Chondrocyte (in vitro differentiated cells): Measurements from ENCODE around the gene FBXO3. TPM values are rescaled to one million over a fixed set of nuclear protein-coding genes. Genes with fewer than 3 reads are reported as not detected.
"Not testable (repeated sequence)": the region's sequence is repeated elsewhere in the genome, so short reads cannot be mapped to it uniquely, and the experiment has no call there.

Experiments used
- DNase-seq: peaks from one replicate; pipeline ENCODE4 v3.0.0; 2021; ENCODE audit warnings: mixed read lengths, low spot score
- H3K27ac Mint-ChIP-seq: one replicate; pipeline ENCODE4 v1.8.0; 2021; ENCODE audit warnings: mild to moderate bottlenecking, moderate library complexity, mixed read lengths; ENCODE audit not compliant: unreplicated experiment
- H3K27me3 Mint-ChIP-seq: 2 replicates; pipeline ENCODE4 v1.8.0; 2021; ENCODE audit warnings: low read depth, mixed read lengths
- H3K36me3 Mint-ChIP-seq: 2 replicates; pipeline ENCODE4 v1.8.0; 2021; ENCODE audit warnings: low read depth, mixed read lengths
- H3K4me1 Mint-ChIP-seq: 2 replicates; pipeline ENCODE4 v1.8.0; 2021; ENCODE audit warnings: low read depth, mild to moderate bottlenecking, mixed read lengths
- H3K4me3 Mint-ChIP-seq: one replicate; pipeline ENCODE4 v1.8.0; 2021; ENCODE audit warnings: mild to moderate bottlenecking, moderate library complexity, mixed read lengths; ENCODE audit not compliant: unreplicated experiment
- H3K9me3 Mint-ChIP-seq: 2 replicates; pipeline ENCODE4 v1.8.0; 2021; ENCODE audit warnings: low read depth, mixed read lengths
- total RNA-seq: library from RNA; stranded (reverse); gene quantifications from 3 replicates; pipeline ENCODE4 v1.2.1, GENCODE V29; 2021
- TF ChIP-seq, protein P1 (sequence below): fragments of 200-600 bp; sonication (generic); IDR thresholded peaks from 2 replicates; pipeline ENCODE4 v1.5.0; 2021; ENCODE audit warnings: antibody characterized with exemption, mild to moderate bottlenecking, moderate library complexity

The FBXO3 gene
- total RNA-seq, 1 donor from 2014 or later: 22.0 TPM

DNA sequence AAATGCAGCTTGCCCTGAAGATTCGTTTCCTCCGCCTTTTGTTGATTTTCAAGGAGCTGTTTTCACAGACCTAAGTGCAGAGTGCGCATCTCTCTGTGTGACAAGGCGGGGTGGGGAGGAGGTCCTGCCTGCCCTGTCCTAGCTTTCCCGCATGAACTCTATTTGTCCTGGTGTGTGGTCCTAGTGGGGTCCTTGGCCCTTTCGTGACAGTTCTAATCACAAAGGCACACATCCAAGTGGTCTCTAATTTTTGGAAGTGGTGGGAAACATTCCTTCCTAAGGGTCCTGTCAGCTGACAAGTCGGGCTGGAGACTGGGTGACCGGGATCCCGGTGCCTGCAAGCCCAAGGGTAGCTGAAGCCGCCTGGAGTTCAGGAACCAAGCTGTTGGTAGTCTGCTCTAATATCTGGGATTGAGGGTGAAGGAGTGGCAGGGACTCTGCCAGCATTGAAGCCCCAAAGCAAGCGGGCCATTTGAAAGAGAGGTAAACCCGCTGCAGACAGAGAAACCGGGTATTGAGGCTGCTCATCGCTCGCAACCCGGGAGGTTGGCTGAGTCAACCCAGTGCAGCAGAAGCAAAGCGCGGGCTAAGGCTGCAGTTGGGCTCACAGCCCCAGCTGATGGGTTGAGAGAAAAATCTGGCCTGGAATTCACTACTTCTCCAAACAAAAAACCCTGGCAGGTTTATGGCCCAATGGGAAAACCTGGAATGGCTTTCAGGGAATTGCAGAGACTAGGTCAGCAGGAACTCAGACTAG, 28.1 kb upstream of the FBXO3 start:
- TF ChIP-seq, protein P1, sequence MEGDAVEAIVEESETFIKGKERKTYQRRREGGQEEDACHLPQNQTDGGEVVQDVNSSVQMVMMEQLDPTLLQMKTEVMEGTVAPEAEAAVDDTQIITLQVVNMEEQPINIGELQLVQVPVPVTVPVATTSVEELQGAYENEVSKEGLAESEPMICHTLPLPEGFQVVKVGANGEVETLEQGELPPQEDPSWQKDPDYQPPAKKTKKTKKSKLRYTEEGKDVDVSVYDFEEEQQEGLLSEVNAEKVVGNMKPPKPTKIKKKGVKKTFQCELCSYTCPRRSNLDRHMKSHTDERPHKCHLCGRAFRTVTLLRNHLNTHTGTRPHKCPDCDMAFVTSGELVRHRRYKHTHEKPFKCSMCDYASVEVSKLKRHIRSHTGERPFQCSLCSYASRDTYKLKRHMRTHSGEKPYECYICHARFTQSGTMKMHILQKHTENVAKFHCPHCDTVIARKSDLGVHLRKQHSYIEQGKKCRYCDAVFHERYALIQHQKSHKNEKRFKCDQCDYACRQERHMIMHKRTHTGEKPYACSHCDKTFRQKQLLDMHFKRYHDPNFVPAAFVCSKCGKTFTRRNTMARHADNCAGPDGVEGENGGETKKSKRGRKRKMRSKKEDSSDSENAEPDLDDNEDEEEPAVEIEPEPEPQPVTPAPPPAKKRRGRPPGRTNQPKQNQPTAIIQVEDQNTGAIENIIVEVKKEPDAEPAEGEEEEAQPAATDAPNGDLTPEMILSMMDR: no peak
- no peak for DNase-seq
- H3K4me1 Mint-ChIP-seq: peaks cover 9% of the 10 kb centered on the region
- no peak overlapping the region for H3K27ac Mint-ChIP-seq
- peak overlapping the region; percentile 67 for H3K4me3 Mint-ChIP-seq
- H3K27me3 Mint-ChIP-seq: peaks cover 60% of the 10 kb centered on the region
- H3K36me3 Mint-ChIP-seq: peaks cover 3% of the 10 kb centered on the region
- H3K9me3 Mint-ChIP-seq: no peaks in the 10 kb centered on the region

GRCh38 chr11:33801821-33802193, 27.5 kb upstream of the FBXO3 start:
- peaks cover 9% of the 10 kb centered on the region for H3K4me1 Mint-ChIP-seq
- H3K27ac Mint-ChIP-seq: no peak overlapping the region
- TF ChIP-seq, protein P1: no peak
- H3K36me3 Mint-ChIP-seq: peaks cover 3% of the 10 kb centered on the region
- DNase-seq: no peak
- H3K4me3 Mint-ChIP-seq: peak overlapping the region; percentile 67
- H3K27me3 Mint-ChIP-seq: peaks cover 64% of the 10 kb centered on the region
- H3K9me3 Mint-ChIP-seq: no peaks in the 10 kb centered on the region

DNA sequence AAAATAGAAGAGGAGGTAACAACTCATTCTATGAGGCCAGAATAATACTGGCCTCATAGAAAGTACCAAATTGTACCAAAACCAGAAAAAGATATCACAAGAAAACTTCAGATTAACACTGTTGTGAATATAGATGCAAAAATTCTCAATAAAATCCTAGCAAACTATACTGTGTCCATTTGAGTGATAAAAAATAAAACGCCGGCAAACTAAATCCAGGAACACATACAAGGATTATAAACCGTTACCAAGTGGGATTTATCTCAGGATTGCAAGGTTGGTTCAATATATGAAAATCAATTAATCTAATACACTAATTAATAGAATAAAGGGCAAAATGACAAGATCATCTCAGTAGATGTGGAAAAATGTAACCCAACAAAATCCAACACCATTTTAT, 23.6 kb upstream of the FBXO3 start:
- Mint-ChIP-seq H3K4me3 (no peak overlapping the region), H3K4me1 (peaks cover 9% of the 10 kb centered on the region), H3K9me3 (peaks cover 8% of the 10 kb centered on the region), H3K36me3 (peaks cover 4% of the 10 kb centered on the region), H3K27me3 (peaks cover 77% of the 10 kb centered on the region), H3K27ac (no peak overlapping the region)
- TF ChIP-seq, protein P1: no peak
- no peak for DNase-seq

- TF ChIP-seq, protein P1: no peak
- H3K4me3 Mint-ChIP-seq: no peak overlapping the region
- H3K36me3 Mint-ChIP-seq: no peaks in the 10 kb centered on the region
- peaks cover 5% of the 10 kb centered on the region for H3K9me3 Mint-ChIP-seq
- DNase-seq: no peak
- H3K27ac Mint-ChIP-seq: no peak overlapping the region
- peaks cover 54% of the 10 kb centered on the region for H3K27me3 Mint-ChIP-seq
- H3K4me1 Mint-ChIP-seq: no peaks in the 10 kb centered on the region
Measured at GRCh38 chr11:33790040-33790439, 15.7 kb upstream of the FBXO3 start.

DNA sequence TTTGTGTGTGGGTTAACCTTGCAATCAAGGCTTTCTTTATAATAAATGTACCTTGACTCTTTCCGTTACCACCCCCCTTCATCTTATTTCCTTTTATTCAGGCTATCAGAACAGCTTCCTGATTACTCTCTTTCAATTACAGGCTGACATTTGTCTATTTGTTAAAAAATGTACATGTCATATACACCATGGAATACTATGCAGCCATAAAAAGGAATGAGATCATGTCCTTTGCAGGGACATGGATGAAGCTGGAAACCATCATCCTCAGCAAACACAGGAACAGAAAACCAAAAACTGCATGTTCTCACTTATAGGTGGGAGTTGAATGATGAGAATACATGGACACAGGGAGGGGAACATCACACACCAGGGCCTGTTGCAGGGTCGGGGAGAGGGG, 13.8 kb upstream of the FBXO3 start:
- DNase-seq, H3K4me3 Mint-ChIP-seq, H3K27ac Mint-ChIP-seq, H3K36me3 Mint-ChIP-seq, H3K4me1 Mint-ChIP-seq, H3K9me3 Mint-ChIP-seq: not testable (repeated sequence)
- peaks cover 52% of the 10 kb centered on the region for H3K27me3 Mint-ChIP-seq

- Mint-ChIP-seq H3K36me3 (no peaks in the 10 kb centered on the region), H3K27me3 (peaks cover 47% of the 10 kb centered on the region), H3K4me1 (no peaks in the 10 kb centered on the region), H3K27ac (no peak overlapping the region), H3K4me3 (no peak overlapping the region), H3K9me3 (no peaks in the 10 kb centered on the region)
- TF ChIP-seq, protein P1: no peak
- no peak for DNase-seq
Measured at GRCh38 chr11:33787076-33787475, 12.8 kb upstream of the FBXO3 start.
